Iris pigment epithelial cell (primary cell): Measurements from ENCODE around the gene ALPP.
"Not testable (repeated sequence)": the region's sequence is repeated elsewhere in the genome, so short reads cannot be mapped to it uniquely, and the experiment has no call there.

Source experiments
- DNase-seq: peaks from one replicate; pipeline ENCODE4 v3.0.0-alpha.2; 2011; ENCODE audit warnings: low read depth

Gene ALPP

DNA sequence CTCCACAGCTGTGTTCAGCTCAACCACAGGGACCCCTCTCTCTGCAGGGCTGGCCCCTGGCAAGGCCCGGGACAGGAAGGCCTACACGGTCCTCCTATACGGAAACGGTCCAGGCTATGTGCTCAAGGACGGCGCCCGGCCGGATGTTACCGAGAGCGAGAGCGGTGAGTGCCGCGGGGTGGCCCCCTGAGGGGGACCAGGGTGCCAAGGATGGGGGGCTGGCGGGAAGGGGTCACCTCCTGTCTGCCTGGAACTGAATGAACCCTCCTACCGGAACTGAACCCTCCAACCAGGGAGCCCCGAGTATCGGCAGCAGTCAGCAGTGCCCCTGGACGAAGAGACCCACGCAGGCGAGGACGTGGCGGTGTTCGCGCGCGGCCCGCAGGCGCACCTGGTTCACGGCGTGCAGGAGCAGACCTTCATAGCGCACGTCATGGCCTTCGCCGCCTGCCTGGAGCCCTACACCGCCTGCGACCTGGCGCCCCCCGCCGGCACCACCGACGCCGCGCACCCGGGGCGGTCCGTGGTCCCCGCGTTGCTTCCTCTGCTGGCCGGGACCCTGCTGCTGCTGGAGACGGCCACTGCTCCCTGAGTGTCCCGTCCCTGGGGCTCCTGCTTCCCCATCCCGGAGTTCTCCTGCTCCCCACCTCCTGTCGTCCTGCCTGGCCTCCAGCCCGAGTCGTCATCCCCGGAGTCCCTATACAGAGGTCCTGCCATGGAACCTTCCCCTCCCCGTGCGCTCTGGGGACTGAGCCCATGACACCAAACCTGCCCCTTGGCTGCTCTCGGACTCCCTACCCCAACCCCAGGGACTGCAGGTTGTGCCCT, 2.9 kb downstream of the ALPP start:
- not testable (repeated sequence) for DNase-seq

DNA sequence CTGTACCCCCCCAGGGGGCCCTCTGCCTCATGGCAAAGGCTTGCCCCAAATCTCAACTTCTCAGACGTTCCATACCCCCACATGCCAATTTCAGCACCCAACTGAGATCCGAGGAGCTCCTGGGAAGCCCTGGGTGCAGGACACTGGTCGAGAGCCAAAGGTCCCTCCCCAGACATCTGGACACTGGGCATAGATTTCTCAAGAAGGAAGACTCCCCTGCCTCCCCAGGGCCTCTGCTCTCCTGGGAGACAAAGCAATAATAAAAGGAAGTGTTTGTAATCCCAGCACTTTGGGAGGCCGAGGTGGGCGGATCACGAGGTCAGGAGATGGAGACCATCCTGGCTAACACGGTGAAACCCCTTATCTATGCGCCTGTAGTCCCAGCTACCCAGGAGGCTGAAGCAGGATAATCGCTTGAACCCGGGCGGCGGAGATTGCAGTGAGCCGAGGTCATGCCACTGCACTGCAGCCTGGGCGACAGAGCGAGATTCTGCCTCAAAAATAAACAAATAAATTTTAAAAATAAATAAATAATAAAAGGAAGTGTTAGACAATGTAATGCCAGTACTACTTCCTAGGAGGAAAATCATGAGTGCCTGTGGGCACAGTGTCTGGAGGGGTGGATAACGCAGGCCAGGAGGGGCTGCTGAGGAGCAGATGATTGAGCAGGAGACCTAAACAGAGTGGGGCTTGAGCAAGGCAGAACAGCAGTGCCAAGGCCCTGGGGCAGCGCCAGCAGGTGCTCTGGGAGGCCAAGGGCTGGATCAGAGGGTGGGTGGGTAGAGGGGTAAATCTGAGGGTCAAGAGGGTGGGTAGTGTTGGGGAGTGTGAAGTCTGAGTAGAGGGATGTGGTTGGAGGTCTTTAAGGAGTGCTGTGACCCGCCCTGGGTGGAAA, 4.0 kb downstream of the ALPP start:
- DNase-seq: no peak

DNA sequence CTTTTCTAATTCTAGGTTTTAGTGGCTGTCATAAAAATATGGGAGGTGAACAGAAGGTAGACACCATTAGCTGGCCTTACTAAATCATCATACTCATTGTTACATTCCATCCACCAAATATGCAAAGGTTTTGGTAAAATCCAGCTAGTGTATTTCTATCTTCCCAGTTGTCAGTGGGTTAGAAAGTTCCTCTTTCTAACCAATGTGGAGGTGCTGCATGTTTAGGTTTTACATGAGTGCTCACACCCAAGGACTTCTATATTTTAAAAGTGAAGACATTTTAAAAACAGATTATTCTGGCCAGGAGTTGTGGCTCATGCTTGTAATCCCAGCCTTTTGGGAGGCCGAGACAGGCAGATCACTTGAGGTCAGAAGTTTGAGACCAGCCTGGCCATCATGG, 5.9 kb downstream of the ALPP start:
- no peak for DNase-seq

DNA sequence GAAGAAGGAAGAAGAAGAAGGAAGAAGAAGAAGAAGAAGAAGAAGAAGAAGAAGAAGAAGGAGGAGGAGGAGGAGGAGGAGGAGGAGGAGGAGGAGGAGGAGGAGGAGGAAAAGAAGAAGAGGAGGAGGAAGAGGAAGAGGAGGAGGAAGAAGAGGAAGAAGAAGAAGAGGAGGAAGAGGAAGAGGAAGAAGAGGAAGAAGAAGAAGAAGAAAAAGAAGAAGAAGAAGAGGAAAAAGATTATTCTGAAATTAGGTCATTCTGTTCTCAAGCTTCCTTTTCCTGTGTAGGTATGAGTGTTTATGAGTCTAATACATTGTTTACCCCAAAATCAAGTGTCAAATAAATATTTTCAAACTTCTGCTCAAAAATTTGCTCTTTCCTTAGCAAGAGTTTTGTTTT, 6.5 kb downstream of the ALPP start:
- not testable (repeated sequence) for DNase-seq

DNA sequence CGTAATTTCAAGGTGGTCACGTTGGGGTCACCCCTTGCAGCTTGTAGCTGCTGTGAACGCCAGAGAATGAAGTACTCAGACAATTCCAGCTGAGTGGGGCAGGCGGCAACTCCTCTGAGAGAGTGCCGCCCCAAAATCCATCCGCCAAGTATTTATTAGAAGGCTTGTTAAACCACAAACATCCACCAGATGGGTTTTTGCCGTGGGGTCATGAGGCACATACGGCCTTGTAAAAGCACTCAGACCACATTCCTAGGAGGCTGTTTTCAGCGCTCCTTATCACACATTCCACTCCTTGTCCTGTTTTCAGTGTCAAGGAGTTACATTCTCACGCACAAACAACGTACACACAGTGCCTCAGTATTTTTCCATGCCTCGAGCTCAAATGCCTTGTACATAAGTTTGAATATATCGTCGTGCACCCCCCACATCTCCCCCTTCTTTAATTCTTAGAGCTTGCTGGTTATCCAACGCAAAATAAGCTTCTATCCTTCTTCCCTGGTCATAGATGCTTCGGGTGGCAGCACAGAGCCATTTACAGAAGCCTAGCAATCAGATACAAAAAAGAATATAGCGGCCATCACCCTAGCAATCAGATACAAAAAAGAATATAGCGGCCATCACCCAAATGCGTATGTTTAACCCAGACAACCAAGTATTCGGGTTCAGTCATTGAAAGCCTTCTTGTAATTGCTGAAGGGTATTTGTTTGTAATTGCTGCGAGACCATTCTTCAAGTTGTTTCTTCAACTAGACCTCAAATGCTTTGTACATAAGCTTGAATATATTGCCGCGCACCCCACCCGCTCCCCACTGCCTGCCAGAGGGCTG, 7.3 kb downstream of the ALPP start:
- DNase-seq: peak; percentile 95

DNA sequence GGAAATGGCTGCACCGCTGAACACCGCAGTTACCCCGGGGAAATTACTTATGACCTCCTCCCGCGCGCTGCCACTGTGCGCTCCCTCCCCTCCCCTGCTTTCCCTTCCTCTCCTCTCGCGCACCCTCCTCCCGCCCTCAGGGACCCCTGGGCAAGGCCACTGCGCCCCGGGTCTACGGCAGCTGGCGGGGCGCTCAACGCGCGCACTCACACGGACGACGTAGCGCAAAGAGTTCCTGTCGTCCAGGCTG, 7.9 kb downstream of the ALPP start:
- DNase-seq: no peak

DNA sequence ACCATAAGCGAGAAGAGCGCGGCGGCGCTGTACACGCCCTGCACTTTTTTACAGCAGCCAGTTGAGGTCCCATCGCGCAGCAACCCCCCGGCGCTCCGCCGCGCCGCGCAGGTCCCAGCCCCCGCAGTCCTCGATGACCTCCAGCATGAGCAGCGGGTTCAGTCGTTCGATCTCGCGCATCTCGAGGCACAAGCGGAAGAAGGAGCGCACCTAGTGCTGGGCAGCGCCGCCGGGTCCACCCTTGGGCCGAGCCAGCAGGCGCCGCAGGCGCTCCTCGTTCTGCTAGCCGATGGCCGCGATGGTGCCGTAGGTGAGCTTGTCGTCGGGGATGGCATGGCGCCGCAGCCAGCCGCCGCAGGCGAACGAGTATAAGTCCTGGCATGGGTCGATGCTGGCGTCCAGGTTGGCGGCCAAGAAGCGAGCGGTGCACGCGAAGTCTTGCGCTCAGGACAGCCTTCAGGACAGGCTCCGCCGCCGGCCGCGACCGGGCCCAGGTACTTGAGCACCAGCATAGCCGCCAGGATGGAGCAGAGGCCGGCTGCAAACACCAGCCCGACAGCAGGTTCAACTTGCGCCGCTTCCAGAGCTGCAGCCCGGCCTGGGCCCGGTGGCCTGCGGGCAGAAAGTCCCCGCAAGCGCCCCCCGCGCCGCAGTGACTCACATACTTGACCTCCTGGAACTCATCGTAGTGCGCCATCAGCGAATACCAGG, 8.3 kb downstream of the ALPP start:
- peak; percentile 45 for DNase-seq

DNA sequence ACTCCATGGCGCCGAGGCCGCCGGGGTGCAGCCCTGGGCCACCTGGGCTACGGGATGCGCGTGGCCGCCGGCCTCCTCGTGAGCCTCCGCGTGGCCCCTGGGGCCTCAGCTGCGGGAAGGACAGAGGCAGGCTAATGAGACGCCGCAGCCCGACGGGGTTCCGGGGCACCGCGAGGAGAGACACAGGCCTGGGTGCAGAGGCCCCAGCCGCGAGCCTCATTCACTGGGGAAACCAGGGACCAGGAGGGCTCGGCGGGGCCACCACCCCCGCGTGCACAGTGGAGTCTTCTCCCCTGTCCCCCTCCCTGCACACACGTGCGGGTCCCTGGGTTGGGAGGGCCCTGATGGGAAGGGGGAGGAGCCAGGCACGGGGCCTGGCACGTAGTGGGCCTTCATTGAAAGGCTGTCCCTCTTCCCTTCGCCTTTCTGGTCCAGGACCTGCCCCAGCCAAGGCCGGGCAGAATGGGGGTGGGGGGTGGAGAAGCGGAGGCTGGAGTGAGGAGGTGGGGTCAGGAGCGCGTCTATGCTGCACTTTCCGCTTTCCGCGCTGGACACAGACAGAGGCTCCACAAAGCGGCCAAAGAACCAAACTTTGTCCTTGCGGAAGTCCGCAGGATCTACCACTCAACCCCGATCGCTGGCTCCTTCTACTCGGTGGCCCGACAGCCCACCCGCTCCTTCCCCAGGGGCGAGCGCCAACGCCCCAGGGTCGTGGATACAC, 9.1 kb downstream of the ALPP start:
- no peak for DNase-seq

DNA sequence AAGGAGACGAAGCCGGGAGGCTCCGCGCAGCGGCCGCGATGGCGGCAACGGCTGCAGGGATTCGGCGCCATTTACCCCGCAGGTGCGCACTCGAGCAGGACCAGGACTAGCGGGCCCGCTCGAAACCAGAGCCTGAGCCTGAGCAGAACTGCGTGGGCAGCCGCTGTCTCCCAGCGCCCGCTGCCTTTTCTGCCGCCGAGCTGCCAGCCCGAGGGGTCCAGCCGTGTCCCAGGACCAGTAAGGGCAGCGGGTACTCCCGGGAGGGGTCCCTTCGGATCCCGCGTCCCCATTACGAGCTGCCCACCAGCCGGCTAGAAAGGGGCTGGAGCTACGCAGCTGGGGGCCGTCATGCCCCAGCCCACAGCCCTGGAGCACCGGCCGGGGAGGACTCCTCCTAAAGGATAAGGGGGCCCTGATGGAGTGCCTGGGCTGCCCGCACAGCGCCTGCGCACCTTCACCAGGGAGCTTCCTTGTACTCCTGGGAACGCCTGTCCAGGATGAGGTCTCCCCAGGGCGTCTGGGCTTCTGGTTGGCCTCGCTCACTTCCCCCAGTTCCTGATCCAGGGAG, 9.9 kb downstream of the ALPP start:
- no peak for DNase-seq

DNA sequence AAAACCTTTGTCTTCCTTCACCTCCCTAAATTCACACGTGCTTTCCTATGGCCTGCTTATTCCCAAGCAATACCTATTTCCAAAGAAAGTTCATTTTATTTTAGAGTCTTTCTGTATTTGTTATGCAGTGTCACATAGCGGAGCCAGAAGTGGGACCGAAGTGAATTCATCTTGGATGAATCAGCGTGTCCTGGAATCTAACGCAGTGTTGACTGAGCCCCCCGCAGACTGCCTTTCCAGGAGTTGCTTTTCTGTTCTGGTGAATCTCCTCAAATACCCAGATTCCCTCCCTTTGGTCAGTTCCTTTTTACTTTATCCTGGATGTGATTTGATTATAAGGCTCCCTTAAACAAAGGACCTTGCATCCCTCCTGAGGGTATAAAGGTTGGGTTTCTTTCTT, 10.8 kb downstream of the ALPP start:
- peak; percentile 62 for DNase-seq

DNA sequence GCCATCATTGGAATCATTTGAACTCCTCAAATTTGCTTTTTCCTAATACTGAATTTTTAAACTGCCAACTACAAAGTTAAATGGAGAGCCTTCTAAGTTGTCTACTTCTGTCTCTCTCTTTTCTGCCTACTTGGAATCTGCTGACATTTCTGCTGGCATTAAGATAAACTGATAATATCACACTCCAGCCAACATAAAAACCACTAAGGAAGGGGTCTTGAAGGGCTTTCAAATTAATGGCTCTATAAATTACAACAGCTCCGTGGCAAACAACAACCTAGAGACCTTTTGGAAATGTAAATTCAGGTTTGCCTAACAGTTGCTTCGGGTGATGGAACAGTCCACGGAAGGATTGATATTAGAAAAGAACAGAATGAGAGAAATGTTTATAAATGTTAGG, 12.1 kb downstream of the ALPP start:
- no peak for DNase-seq

DNA sequence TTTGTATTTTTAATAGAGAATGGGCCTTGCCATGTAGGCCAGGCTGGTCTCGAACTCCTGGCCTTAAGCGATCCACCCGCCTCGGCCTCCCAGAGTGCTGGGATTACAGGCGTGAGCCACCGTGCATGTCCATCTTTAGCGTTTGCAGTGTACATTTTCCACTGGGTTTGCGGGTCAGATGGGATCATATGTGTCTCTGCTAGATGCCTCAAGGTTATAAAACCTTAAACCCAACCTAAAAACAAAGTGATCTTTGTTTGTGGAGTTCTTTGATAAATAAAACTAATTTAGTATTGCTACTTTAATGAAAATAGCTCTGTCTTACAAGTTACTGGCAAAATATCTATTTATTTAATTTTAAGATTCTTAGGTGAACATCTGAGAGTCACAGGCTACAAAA, 15.0 kb downstream of the ALPP start:
- DNase-seq: no peak

DNA sequence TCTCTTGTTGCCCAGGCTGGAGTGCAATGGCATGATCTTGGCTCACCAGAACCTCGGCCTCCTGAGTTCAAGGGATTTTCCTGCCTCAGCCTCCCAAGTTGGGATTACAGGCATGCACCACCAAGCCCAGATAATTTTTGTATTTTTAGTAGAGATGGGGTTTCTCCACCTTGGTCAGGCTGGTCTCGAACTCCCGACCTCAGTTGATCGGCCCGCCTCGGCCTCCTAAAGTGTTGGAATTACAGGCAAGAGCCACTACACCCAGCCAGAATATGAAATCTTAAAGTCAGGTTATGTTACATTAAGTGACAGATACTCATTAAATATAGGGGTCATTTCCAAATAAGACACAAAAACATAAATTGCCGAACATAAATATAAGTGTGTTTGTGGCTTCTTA, 15.9 kb downstream of the ALPP start:
- not testable (repeated sequence) for DNase-seq

DNA sequence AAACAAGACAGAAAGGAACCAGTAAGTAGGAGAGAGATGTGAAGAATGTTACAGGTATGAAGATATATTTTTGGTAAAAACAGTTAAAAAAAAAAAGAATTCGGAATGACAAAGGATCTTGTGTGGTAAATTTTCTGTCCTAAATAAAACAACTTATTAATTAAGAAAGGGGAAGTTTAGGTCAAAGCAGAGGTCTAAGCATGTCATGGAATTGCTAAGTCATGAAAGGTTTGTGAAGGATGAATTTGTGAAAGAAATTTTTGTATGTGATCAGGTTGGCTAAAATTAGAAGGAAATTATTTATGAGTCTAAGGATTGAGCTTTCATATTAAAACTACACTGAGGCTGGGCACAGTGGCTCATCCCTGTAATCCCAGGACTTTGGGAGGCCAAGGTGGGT, 17.0 kb downstream of the ALPP start:
- no peak for DNase-seq

DNA sequence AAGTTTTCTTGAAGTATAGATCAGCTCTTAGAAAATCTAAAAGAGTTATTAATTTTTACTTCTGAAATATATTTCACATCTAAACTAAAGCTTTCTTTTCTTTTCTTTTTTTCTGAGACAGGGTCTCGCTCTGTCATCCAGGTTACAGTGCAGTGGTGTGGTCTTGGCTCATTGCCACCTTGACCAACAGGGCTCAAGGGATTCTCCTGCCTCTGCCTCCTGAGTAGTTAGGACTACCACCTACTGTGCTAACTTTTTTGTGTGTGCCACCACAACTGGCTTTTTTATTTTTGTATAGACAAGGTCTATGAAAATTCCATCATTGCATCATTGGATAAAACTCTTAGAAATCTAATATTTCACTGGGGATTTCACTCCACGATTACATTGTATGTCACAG, 18.1 kb downstream of the ALPP start:
- no peak for DNase-seq

DNA sequence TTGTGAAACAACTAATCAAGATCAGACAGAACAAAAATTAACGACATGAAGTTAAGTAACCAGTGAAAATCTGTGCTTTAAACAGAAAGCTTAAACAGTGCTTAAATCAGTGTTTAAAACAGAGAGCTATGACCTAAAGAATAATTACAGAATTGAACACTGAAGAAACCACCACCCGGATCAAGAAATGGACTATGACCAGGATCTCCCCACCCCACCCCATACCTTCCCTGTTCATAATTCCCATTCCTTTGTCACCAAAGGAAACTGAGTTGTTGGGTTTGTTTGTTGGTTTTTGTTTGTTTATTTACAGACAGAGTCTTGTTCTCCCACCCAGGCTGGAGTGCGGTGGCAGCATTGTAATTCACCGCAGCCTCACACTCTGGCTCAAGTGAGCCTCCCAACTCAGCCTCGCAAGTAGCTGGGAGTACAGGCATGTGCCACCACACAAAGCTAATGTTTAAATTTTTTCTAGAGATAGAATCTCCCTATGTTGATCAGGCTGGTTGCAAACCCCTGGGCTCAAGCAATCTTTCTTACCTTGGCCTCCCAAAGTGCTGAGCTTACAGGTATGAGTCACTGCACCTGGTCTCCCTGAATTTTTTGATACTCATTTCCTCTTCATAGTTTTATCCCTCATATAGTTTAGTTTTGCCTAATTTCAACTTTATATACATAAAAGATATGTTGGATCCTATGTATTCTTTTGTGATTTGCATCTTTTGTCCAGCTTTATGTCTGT, 19.9 kb downstream of the ALPP start:
- DNase-seq: no peak

DNA sequence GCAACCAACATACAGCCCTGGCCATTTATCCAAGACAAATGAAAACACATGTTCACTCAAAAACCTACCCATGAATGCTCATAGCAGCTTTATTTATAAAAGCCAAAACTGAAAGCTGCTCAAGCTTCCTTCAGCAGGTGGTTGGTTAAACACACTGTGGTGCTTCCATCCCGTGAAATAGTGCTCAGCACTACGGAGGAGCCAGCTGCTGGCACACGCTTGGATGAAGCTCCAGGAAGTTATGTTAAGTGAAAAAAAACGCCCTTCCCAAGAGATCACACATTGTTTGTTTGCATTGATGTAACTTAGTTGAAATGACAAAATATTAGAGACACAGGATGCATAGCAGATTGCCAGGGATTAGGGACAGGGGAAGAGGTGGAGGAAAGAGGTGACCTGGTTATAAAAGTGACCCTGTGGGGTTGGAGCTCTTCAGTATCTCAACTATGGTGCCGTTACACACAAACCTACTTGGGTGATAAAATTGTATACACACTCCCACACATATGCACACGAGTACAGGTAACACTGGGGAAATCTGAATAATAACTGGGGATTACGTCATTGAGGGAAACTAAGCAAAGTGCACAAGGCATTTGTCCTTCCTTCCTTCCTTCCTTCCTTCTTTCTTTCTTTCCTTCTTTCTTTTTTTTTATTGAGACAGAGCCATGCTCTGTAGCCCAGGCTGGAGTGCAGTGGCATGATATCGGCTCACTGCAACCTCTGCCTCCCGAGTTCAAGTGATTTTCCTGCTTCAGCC, 21.9 kb downstream of the ALPP start:
- no peak for DNase-seq

DNA sequence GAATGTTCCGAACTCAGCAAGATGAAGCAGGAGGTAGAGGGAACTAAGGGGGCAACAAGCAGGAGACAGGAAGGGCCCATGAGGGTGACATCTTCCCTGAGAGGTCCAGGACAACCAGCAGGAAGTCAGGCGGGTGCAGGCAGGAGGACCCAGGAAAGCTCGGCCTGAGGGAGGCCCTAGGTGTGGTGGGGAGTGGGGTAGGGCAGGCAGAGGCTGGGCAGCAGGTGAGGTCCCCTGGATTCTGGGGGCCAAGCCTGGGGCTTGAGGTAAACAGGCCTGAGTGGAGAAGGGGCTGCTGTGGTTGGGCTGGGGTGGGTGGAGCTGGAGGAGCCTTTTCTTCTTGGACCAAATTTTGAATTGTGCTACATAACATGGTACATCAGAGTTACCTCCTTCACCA, 24.0 kb downstream of the ALPP start:
- no peak for DNase-seq

DNA sequence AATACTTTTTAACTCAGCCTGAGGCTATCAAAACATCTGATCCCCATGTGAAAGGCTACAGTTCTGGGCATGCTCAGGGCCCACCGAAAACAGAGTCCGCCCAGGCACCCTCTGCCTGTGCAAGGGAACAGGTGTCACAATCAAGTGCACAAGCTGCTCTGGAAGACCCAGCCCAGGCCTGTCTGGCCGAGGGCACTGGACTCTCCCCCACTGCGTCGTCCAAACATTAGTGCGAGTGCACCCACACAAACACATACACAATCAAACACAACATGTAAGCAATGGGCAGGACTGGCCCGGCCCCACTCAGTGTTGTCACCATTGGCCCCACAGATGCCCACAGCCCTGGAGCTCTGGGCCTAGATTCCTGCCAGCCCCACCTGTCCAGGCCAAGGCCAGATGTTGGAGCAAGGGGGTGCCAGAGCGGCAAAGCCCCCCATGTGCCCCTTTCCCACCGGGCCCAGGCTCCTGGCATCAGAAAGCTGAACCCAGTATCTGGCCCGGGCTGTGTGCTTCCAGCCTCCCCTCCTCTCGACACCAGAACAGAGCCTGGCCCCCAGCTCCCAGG, 27.5 kb downstream of the ALPP start:
- DNase-seq: no peak
